Spleen (tissue), 7 donors: ENCODE results near the gene PHKB.

Experiments
- CTCF ChIP-seq, 11 experiments: fragments of 200-600 bp in 7 of 11; fragments of 450-650 bp in 4 of 11; sonication (generic) in 4 of 11; IDR thresholded peaks in 8 of 11; conservative IDR thresholded peaks in 3 of 11; 1 replicate in 7 of 11; 2 replicates in 4 of 11; pipeline versions ENCODE4 v1.4.0 to v1.8.0; 2016 to 2021; ENCODE audit warnings: antibody characterized with exemption in 11 of 11, inconsistent platforms in 4 of 11, mild to moderate bottlenecking in 1 of 11
- POLR2A ChIP-seq, 3 donors: fragments of 450-650 bp; IDR thresholded peaks; one replicate each; pipeline ENCODE4 v1.5.1; 2017; ENCODE audit warnings: antibody characterized with exemption in 3 of 3, mild to moderate bottlenecking in 1 of 3
- donor health status: DM: no; HTN: no; CAD: no; lungs with moderate emphysema.
- donor health status: DM: no; HTN: no; CAD: no.
- donor health status: DM: no; HTN: no; CAD: no.

GRCh38 chr16:47715442-47716083, 254.4 kb downstream of the PHKB start:
- TF ChIP-seq CTCF (IDR thresholded peaks at IDR 0.05 in 8 of 11, conservative IDR thresholded peaks at IDR 0.05 in 3 of 11) (no peak), POLR2A (IDR thresholded peaks at IDR 0.05) (no peak)
